Heart right ventricle (tissue), 16 donors: ENCODE measurements around the gene FAM227B. TPM values are rescaled to one million over a fixed set of nuclear protein-coding genes. Genes with fewer than 3 reads are reported as not detected.

Experiments
- ATAC-seq, 8 donors: fragments of 200-7000 bp; cut with Tn5 transposase; one replicate each; pipeline ENCODE4 v1.9.1; 2020; ENCODE audit warnings: mild to moderate bottlenecking in 8 of 8, moderate library complexity in 8 of 8, moderate number of reproducible peaks in 1 of 8
- DNase-seq, 2 donors: peaks; one replicate each; pipeline ENCODE4 v3.0.0-alpha.2; 2020
- H3K27ac ChIP-seq, 10 donors: fragments of 200-600 bp; sonication (generic) in 2 of 10; one replicate each; pipeline versions ENCODE4 v1.5.0 to v1.8.0; 2020 to 2022; ENCODE audit warnings: mild to moderate bottlenecking in 3 of 10
- H3K27me3 ChIP-seq, 7 donors: fragments of 200-600 bp; one replicate each; pipeline ENCODE4 v1.8.0; 2021 to 2022; ENCODE audit warnings: mild to moderate bottlenecking in 2 of 7
- H3K36me3 ChIP-seq, 9 donors: fragments of 200-600 bp; sonication (generic) in 1 of 9; one replicate each; pipeline versions ENCODE4 v1.5.0 to v1.8.0; 2020 to 2022; ENCODE audit warnings: mild to moderate bottlenecking in 2 of 9
- H3K4me1 ChIP-seq, 9 donors: fragments of 200-600 bp; sonication (generic) in 1 of 9; one replicate each; pipeline versions ENCODE4 v1.5.0 to v1.8.0; 2020 to 2022; ENCODE audit warnings: mild to moderate bottlenecking in 4 of 9
- H3K4me3 ChIP-seq, 10 donors: fragments of 200-600 bp; sonication (generic) in 2 of 10; one replicate each; pipeline versions ENCODE4 v1.5.0 to v1.8.0; 2020 to 2022; ENCODE audit warnings: mild to moderate bottlenecking in 7 of 10, moderate library complexity in 2 of 10
- H3K9me3 ChIP-seq, 11 donors: fragments of 200-600 bp in 10 of 11; sonication (generic) in 2 of 11; one replicate each; pipeline versions ENCODE4 v1.5.0 to v1.8.0; 2013 to 2022; ENCODE audit warnings: mild to moderate bottlenecking in 2 of 11, control low read depth in 1 of 11, moderate library complexity in 1 of 11
- WGBS, 2 donors: extraction: QIAGEN DNeasy Blood & Tissue Kit; methylation state at CpG; one replicate each; pipeline ENCODE4 v1.1.7; 2013; ENCODE audit warnings: inconsistent platforms in 1 of 2; 5-methylcytosine and 5-hydroxymethylcytosine counted together
- intact Hi-C, 10 donors: fragments of 100-400 bp; cut with DNase I; formaldehyde crosslinking; loops; one replicate each; pipeline versions ENCODE4 v1.11.1 to v1.14.2; 2022
- polyA plus RNA-seq, 2 donors: library from polyadenylated mRNA; stranded (reverse); fragments of 200-250 nt; gene quantifications; one replicate each; pipeline ENCODE4 v1.2.3, GENCODE V29; 2013
- total RNA-seq, 10 donors: library from RNA; stranded (reverse); fragmentation: NEBNext Ultra II Directional in 3 of 10; extraction: Animal tissue kit (Norgen Biotek cat#: 25700) in 3 of 10; gene quantifications; one replicate each; pipeline versions ENCODE4 v1.2.1 to v1.2.4, GENCODE V29; 2021 to 2023
- TF ChIP-seq, protein P1 (sequence below), 9 donors: fragments of 200-600 bp; sonication (generic) in 2 of 9; IDR thresholded peaks; one replicate each; pipeline versions ENCODE4 v1.5.0 to v1.8.0; 2021 to 2022; ENCODE audit warnings: antibody characterized with exemption in 9 of 9, mild to moderate bottlenecking in 5 of 9, moderate library complexity in 1 of 9
- donor health status: Arrhythmogenic right ventricular cardiomyopathy.
- donor health status: ischemic (EF 13 %, LVEDD 7.1; RV severe dilation, severe dysfunction).
- donor health status: healthy with polysubstance abuse.
- donor health status: DM: no; HTN: yes; CAD: no.
- donor health status: DM: no; HTN: no; CAD: no.
- donor health status: ischemic (EF 25% LVEDD 6.9; RV normal size, moderate dysfunction).
- donor health status: ischemic (EF 25% LVEDD 5.7; RV mildly dilated, moderate dysfunction).
- donor health status: healthy.
- donor health status: DM: yes; HTN: yes; CAD: no.
- donor health status: Ischemic cardiomyopathy.
- donor health status: ischemic (EF 35%, LVEDD 5.7; RV mildly dilated, moderate dysfunction).
- donor health status: nonischemic (EF 11% LVEDD 7.7; RV severe dilation, severe dysfunction).
- donor health status: DM: yes; HTN: yes; CAD: no.
- donor health status: PGD.
- donor health status: ischemic (EF 29% LVEDD 5.4; RV normal size, mild dysfunction).
- donor health status: nonischemic (EF 23%, LVEDD 6.1; RV moderate dilation, normal function).

FAM227B gene
- total and polyA plus RNA-seq, 12 donors = 5.1 to 22.8 (median 14.4) TPM

- DNase-seq (no peak), ATAC-seq (no peak)
- Histone ChIP-seq H3K27ac (no peak overlapping the region), H3K4me1 (no peaks in the 10 kb centered on the region), H3K36me3 (no peaks in the 10 kb centered on the region), H3K4me3 (no peak overlapping the region), H3K9me3 (peaks cover 0 to 20% (median 0%) of the 10 kb centered on the region in 11 donors), H3K27me3 (no peaks in the 10 kb centered on the region)
- intact Hi-C loops = no loop called here
- TF ChIP-seq, protein P1, sequence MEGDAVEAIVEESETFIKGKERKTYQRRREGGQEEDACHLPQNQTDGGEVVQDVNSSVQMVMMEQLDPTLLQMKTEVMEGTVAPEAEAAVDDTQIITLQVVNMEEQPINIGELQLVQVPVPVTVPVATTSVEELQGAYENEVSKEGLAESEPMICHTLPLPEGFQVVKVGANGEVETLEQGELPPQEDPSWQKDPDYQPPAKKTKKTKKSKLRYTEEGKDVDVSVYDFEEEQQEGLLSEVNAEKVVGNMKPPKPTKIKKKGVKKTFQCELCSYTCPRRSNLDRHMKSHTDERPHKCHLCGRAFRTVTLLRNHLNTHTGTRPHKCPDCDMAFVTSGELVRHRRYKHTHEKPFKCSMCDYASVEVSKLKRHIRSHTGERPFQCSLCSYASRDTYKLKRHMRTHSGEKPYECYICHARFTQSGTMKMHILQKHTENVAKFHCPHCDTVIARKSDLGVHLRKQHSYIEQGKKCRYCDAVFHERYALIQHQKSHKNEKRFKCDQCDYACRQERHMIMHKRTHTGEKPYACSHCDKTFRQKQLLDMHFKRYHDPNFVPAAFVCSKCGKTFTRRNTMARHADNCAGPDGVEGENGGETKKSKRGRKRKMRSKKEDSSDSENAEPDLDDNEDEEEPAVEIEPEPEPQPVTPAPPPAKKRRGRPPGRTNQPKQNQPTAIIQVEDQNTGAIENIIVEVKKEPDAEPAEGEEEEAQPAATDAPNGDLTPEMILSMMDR (IDR thresholded peaks at IDR 0.05) = no peak
- 76 to 80% methylated on average over 1 of the region's 1 CpG for WGBS, 2 donors
Measured at GRCh38 chr15:49501586-49501985, 119.0 kb downstream of the FAM227B start.

DNA sequence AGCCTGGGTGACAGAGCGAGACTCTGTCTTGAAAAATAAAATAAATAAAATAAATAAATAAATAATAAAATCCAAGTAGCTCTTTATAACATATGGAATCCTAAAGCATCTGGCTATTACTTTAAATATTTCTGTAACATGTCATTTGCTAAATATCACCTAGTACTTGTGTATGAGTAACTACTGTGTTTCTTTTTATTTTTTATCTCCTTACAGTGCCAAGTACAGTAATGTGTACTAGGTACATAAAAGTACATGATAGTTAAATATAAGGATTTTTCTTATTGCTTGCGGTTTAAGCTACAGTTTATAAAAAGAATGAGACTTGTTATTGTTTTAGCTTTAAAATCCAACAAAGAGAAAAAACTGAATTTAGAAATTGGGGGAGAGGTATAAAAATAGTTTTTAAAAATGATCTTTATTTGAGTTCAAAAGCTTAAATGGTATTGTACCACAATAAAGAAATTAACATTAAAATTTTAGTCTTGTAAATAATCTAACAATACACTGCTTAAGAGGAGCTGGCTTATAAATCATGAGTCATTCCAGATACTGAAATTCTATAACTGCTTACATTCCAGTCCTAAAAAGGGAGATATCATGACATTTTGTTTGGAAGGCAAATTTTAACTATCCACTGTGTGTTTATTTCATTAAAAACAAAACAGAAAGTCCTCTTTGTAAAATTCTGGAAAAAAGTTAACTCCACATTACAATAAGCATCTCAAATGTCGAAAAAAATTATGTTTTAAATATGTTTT lies 124.4 kb downstream of the FAM227B start:
- H3K9me3 ChIP-seq = peaks cover 0 to 2% (median 0%) of the 10 kb centered on the region in 11 donors
- DNase-seq (no peak), ATAC-seq (no peak)
- H3K4me1 ChIP-seq = no peaks in the 10 kb centered on the region
- no peaks in the 10 kb centered on the region for H3K27me3 ChIP-seq
- no peak overlapping the region for H3K27ac ChIP-seq
- TF ChIP-seq, protein P1 (IDR thresholded peaks at IDR 0.05) = no peak
- WGBS, 2 donors = 84 to 86% methylated on average over 3 of the region's 3 CpGs
- no peaks in the 10 kb centered on the region for H3K36me3 ChIP-seq
- intact Hi-C loops = no loop called here
- H3K4me3 ChIP-seq = no peak overlapping the region

DNA sequence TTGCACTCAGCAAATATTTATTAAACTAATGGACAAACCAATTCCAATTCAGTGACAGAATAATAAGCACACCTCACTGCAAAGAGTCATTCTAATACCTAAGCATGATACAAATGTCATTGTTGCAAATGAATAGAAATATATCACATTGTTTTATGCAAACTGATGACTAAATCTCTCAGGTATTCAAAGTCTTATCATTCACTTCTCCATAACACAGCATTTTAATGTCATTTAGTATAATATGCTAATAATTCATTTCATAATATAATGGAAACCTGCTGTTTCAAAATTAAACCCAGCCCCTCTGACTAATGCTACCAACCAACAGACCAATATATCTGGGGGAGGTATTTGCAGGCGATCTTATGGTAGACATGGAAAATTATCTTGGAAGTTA lies 125.8 kb downstream of the FAM227B start:
- Histone ChIP-seq H3K9me3 (no peaks in the 10 kb centered on the region), H3K27me3 (no peaks in the 10 kb centered on the region), H3K36me3 (no peaks in the 10 kb centered on the region), H3K4me1 (no peaks in the 10 kb centered on the region), H3K4me3 (no peak overlapping the region), H3K27ac (no peak overlapping the region)
- WGBS, 2 donors = 87 to 97% methylated on average over 1 of the region's 1 CpG
- TF ChIP-seq, protein P1 (IDR thresholded peaks at IDR 0.05) = no peak
- ATAC-seq = no peak
- intact Hi-C loops = no loop called here
- DNase-seq = no peak

DNA sequence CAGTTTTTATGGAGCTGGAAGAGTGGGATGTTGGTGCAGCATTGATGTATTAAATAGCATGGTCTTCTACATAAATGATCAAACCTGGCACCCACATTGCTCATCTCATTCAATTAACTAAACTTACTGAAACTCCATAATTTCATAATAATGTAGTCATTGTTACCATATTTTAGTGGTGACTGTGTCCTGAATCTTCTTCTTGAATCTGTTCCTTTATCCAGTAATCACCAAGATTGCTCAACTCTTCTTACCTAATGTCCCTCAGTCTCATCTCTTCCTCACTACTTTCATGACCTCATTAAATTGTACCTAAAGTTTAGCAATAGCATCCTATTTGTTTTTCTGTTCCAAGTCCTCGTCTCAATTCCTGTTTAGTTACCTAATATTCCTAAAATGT lies 127.8 kb downstream of the FAM227B start:
- Histone ChIP-seq H3K27ac (no peak overlapping the region), H3K9me3 (no peaks in the 10 kb centered on the region), H3K4me3 (no peak overlapping the region), H3K4me1 (no peaks in the 10 kb centered on the region), H3K27me3 (no peaks in the 10 kb centered on the region), H3K36me3 (no peaks in the 10 kb centered on the region)
- no peak for DNase-seq
- TF ChIP-seq, protein P1 (IDR thresholded peaks at IDR 0.05) = no peak
- intact Hi-C loops = no loop called here
- WGBS, 2 donors = 64 to 74% methylated on average over 1 of the region's 1 CpG
- peak in 1 of 8 donors; percentile 56 for ATAC-seq
